ENCODE results near the gene S100A6.
A peak's percentile ranks its signal among the peaks of the same experiment; 100 is the strongest.
"Not testable (repeated sequence)": the region's sequence is repeated elsewhere in the genome, so short reads cannot be mapped to it uniquely, and the experiment has no call there.

Gene S100A6

DNA sequence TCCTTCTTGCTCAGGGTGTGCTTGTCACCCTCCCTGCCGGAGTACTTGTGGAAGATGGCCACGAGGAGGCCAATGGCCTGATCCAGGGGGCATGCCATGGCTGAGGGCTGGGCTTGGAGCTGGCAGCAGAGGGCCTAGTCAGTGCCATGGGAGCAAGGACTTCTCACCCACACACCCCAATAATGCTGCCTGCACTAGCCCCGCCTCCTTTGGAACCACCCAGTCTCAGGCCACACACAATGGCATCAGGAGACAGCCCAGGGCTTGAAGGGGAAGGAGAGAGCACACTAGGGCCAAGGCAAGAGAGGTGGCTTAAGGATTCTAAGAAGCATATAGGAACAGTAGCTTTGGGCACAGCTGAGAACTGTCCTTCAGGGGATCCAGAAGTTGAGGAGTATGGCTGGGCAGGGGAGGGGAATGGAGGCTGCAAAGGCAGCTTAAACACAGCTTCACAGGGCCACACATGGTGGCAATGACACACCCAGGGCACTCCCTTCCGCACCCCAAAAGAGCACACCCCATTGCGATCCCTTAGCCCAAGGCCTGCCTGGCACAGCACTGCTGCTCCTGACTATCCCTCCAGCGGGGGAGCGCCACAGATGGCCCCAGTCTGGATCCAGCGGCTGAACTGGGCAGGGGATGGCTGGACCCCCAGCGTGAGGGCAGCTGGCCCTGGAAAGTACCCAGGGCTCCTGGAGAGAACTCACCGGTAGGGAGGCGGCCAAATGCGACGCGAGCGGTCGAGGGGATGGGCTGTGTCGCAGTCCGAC lies at the start of gene S100A6:
Gene S100A6, minus strand, starts transcription at position 750 of the 770 bp plus-strand sequence. Its CDS starts 652 bp downstream, at position 98.
- no peak for DNase-seq (ENCODE audit: low read depth, low spot score)

- DNase-seq (ENCODE audit: low read depth, low spot score): no peak
Measured at GRCh38 chr1:153585006-153585405, 49.2 kb upstream of the S100A6 start.

- DNase-seq (ENCODE audit: low read depth, low spot score): no peak
Measured at GRCh38 chr1:153583976-153584375, 48.2 kb upstream of the S100A6 start.

DNA sequence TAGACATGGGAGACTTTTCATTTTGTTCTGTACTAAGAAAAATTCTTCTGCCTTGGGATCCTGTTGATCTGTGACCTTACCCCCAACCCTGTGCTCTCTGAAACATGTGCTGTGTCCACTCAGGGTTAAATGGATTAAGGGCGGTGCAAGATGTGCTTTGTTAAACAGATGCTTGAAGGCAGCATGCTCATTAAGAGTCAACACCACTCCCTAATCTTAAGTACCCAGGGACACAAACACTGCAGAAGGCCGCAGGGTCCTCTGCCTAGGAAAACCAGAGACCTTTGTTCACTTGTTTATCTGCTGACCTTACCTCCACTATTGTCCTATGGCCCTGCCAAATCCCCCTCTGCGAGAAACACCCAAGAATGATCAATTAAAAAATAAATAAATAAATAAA lies 47.7 kb upstream of the S100A6 start:
- not testable (repeated sequence) for DNase-seq (ENCODE audit: low read depth, low spot score)

DNA sequence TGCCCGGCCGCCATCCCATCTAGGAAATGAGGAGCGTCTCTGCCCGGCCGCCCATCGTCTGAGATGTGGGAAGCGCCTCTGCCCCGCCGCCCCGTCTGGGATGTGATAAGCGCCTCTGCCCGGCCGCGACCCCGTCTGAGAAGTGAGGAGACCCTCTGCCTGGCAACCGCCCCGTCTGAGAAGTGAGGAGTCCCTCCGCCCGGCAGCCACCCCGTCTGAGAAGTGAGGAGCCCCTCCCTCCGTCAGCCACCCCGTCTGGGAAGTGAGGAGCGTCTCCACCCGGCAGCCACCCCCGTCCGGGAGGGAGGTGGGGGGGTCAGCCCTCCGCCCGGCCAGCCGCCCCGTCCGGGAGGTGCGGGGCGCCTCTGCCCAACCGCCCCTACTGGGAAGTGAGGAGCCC lies 47.0 kb upstream of the S100A6 start:
- DNase-seq (ENCODE audit: low read depth, low spot score): not testable (repeated sequence)

DNA sequence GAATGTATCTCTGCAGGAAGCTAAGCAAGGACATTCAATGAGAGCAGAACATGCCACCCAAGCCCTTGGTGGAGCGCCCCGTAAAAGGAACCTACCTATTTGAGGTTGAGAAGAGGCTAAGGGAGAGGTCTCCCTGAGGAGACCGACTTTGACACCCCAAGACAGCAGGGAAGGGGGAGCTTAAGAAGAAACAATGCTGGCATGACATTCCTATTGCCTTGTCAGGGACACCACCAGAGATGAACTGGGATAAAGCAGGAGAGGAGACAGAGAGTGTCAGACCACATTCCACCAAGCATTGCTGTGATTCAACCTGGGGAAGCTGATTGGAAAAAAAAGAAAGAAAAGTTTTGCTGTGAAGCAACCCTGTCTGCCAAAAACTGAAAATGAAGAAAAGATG lies 43.1 kb upstream of the S100A6 start:
- peak; percentile 31 for DNase-seq (ENCODE audit: low read depth, low spot score)

DNA sequence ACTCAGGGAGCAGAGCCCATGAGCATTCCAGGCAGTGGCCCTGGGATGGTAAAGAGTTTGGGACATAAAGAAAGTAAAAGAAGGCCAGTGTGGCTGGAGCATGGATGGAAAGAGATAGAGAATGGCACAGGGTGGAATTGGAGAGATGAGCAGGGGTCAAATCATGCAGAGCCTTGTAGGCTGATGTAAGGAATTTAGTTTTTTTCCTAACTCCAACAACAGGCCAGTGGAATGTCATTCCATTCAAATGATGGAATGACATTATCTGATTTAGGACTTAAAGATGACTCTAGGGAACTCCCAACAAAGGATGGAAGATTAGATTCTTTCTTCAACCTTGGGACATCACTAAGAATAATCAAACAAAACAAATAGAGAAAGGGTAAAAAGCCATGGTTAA lies 42.7 kb upstream of the S100A6 start:
- DNase-seq (ENCODE audit: low read depth, low spot score): no peak

DNA sequence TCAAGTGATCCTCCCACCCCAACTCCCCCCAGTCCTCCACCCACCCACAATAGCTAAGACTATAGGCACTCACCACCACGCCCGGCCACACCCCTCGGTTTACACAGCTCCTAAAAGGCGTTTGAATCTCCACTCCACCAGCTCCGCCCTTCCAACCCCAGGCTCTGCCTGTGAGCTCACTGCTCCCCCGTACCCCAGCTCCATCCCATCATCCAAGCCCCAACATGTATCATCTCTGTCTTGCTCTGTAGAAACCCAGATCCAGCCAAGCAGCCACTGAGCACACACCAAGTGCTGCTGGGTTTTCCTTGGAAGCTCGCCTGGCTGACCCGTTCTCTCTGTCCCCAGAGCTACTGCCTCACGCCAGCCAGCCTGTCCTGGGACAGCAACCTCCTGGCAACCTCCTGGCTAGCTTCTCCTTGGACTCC lies 41.8 kb upstream of the S100A6 start:
- no peak for DNase-seq (ENCODE audit: low read depth, low spot score)

DNA sequence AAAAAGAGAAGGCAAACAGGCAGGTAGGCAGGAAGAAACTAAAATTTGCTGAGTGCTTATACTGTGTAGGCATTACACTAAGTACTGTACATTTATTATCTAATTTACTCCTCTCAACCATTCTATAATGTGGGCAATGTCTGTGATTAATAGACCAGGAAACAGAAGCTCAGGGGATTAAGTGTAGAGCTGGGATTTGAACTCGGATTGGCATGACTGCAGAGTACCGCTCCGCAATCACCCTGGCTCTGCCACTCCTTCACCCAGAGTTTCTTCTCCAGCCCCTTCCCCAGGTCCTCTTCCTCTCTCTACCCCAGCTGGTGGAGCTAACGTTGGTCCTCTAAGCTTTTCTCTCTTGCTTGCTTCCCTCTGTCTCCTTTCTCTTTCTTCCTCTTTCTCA lies 41.3 kb upstream of the S100A6 start:
- no peak for DNase-seq (ENCODE audit: low read depth, low spot score)

DNA sequence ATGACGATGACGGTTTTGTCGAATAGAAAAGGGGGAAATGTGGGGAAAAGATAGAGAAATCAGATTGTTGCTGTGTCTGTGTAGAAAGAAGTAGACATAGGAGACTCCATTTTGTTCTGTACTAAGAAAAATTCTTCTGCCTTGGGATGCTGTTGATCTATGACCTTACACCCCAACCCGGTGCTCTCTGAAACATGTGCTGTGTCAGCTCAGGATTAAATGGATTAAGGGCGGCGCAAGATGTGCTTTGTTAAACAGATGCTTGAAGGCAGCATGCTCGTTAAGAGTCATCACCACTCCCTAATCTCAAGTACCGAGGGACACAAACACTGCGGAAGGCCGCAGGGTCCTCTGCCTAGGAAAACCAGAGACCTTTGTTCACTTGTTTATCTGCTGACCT lies 39.7 kb upstream of the S100A6 start:
- DNase-seq (ENCODE audit: low read depth, low spot score): not testable (repeated sequence)

DNA sequence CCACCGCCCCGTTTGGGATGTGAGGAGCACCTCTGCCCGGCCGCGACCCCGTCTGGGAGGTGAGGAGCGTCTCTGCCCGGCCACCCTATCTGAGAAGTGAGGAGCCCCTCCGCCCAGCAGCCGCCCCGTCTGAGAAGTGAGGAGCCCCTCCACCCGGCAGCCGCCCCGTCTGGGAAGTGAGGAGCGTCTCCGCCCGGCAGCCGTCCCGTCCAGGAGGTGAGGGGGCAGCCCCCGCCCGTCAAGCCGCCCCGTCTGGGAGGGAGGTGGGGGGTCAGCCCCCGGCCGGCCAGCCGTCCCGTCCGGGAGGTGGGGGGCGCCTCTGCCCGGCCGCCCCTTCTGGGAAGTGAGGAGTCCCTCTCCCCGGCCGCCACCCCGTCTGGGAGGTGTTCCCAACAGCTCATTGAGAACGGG lies 39.3 kb upstream of the S100A6 start:
- DNase-seq (ENCODE audit: low read depth, low spot score): not testable (repeated sequence)

GRCh38 chr1:153573351-153573750 lies 37.6 kb upstream of the S100A6 start:
- no peak for DNase-seq (ENCODE audit: low read depth, low spot score)

GRCh38 chr1:153572569-153573015 lies 36.8 kb upstream of the S100A6 start:
- DNase-seq (ENCODE audit: low read depth, low spot score): peak; percentile 64

DNA sequence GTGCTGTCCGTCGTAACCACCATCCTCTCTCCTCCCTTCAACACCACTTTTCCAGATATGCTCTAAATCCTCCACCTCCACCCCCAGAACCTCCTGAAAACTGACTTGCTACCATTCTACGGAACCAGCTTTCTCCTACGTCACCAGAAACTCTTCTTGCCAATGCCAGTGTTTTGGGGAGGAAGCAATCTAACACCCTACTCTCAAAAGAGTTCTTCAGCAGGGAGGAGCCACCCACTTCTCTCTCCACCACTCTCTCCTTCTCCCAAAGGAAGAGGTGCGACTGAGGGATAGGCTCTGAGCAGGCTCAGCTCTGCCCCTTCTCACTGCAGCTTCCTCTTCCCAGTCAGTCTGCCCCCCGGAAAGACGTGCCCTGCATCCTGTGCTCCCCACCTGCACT lies 35.9 kb upstream of the S100A6 start:
- no peak for DNase-seq (ENCODE audit: low read depth, low spot score)

DNA sequence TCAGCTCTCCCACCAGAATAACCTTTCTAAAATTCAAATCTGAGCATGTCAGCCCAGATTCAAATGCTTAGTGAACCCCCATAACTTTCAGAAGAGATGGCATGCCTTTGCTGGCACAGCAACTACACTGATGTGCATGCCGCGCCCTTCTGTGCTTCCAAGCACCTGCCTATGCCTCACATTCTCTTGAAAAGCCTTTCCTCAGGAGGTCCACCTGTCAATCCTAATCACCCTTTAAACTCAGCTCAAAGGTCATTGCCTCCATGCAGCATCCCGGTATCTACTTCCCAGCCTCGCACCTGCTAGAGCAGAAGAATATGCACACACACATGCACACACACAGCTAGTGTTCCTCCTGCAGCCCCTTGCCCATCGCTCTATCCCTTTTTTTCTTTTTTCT lies 35.1 kb upstream of the S100A6 start:
- no peak for DNase-seq (ENCODE audit: low read depth, low spot score)

DNA sequence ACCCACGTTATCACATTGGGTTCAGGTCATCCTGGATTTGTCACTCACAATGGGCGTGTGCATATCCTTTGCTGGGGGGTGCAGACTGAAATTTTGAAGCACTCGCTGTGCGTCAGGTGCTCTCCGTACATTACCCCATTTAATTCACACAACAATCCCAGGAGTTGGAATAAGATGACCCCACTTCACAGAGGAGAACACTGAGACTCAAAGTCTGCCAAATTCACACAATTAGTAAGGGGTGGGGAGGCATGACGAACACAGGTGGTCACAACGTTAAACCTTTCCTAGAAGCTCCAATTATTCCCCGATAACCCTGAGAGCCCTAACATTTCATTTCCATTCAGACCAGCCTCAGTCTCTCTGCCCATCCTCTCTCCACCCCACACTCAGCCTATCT lies 33.7 kb upstream of the S100A6 start:
- DNase-seq (ENCODE audit: low read depth, low spot score): no peak

GRCh38 chr1:153568367-153569099 lies 32.7 kb upstream of the S100A6 start:
- peak; percentile 98 for DNase-seq (ENCODE audit: low read depth, low spot score)

GRCh38 chr1:153567621-153568366 lies 32.0 kb upstream of the S100A6 start:
- peak; percentile 84 for DNase-seq (ENCODE audit: low read depth, low spot score)

DNA sequence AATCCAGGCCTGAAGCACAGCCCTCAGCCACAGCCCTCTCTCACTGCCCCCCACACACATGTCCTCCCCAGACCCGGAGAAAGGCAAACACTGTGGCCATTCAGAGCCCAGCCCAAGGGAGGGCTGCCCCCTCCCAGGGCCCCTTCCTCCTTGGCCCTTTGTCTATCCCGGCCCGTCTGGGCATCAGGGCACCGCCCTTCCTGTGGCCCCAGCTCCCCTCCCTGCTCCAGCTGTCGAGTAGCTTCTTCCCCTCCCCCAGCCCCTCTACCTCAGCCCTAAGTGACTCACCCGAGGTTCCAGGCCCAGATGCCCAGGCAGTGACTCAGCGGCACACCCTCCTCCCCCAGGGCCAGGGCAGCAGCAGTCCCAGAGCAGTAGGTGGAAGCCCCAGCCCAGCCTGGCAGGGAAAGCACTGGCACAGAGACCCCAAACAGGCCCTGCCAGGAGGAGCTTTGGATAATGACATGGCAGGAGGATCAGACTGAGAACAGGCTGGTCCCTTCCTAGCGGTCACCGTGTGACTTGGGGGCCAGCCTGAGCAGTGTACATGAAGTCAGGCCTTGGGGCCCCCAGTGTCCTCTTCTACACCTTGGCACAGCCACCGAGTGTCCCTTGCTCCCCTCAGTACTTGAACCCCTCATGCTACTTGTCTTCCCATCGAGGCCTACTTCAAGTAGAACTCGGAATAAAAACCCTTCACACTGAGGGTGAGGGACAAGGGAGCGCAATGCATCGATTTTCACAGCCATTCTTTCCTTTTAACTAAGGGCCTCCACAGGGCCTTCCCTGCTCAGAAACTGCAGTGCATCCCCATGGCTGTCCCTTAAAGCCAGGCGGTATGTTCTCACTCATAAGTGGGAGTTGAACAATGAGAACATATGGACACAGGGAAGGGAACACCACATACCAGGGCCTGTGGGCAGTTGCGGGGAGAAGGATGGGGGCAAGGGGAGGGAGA lies 30.9 kb upstream of the S100A6 start:
- DNase-seq (ENCODE audit: low read depth, low spot score): peak; percentile 95

- no peak for DNase-seq (ENCODE audit: low read depth, low spot score)
Measured at GRCh38 chr1:153565529-153566374, 30.0 kb upstream of the S100A6 start, which contains the start of gene S100A2. TSS of gene S100A2 (minus strand) at chr1:153565844. CDS start at chr1:153563877, 1,967 bp downstream.
